Measurements from ENCODE around the gene ANP32A.

DNA sequence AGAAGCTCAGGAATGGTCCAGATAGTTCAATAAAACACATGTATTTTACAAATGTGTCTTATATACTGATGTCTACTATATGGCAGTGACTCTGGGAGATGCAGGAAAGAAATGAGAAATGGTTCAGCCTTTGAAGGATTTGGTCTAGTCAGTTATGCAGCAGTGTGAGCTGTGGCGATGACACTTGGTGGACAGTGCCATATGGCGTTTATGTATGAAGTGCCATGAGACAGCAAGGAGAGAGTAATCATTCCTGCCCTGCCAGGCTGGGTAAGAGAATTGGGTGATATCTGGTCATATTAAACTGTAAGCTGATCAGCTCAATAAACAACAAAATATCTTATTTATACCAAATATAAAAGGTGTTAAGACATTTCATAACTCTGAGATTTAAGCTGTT is 47.6 kb upstream of the ANP32A start:
- TF ChIP-seq, protein P1, sequence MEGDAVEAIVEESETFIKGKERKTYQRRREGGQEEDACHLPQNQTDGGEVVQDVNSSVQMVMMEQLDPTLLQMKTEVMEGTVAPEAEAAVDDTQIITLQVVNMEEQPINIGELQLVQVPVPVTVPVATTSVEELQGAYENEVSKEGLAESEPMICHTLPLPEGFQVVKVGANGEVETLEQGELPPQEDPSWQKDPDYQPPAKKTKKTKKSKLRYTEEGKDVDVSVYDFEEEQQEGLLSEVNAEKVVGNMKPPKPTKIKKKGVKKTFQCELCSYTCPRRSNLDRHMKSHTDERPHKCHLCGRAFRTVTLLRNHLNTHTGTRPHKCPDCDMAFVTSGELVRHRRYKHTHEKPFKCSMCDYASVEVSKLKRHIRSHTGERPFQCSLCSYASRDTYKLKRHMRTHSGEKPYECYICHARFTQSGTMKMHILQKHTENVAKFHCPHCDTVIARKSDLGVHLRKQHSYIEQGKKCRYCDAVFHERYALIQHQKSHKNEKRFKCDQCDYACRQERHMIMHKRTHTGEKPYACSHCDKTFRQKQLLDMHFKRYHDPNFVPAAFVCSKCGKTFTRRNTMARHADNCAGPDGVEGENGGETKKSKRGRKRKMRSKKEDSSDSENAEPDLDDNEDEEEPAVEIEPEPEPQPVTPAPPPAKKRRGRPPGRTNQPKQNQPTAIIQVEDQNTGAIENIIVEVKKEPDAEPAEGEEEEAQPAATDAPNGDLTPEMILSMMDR (IDR thresholded peaks at IDR 0.05 in 2 of 3, conservative IDR thresholded peaks at IDR 0.05 in 1 of 3; ENCODE audit: borderline replicate concordance in 1 of 3, insufficient read depth in 1 of 3, low read depth in 2 of 3, low read length in 2 of 3) = no peak
- TF ChIP-seq SRF (IDR thresholded peaks at IDR 0.05; ENCODE audit: low read depth) = no peak
- TF ChIP-seq, protein P2, sequence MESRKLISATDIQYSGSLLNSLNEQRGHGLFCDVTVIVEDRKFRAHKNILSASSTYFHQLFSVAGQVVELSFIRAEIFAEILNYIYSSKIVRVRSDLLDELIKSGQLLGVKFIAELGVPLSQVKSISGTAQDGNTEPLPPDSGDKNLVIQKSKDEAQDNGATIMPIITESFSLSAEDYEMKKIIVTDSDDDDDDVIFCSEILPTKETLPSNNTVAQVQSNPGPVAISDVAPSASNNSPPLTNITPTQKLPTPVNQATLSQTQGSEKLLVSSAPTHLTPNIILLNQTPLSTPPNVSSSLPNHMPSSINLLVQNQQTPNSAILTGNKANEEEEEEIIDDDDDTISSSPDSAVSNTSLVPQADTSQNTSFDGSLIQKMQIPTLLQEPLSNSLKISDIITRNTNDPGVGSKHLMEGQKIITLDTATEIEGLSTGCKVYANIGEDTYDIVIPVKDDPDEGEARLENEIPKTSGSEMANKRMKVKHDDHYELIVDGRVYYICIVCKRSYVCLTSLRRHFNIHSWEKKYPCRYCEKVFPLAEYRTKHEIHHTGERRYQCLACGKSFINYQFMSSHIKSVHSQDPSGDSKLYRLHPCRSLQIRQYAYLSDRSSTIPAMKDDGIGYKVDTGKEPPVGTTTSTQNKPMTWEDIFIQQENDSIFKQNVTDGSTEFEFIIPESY (IDR thresholded peaks at IDR 0.05; ENCODE audit: extremely low read depth, insufficient replicate concordance, low read length) = no peak
- no peak for TF ChIP-seq EGR1 (IDR thresholded peaks at IDR 0.05; ENCODE audit: low read depth)
- TF ChIP-seq POLR2A (IDR thresholded peaks at IDR 0.05; ENCODE audit: borderline replicate concordance, extremely low read depth, insufficient read depth, insufficient read length) = no peak
- TF ChIP-seq CEBPB (IDR thresholded peaks at IDR 0.05; ENCODE audit: low read depth) = no peak
- no peak for TF ChIP-seq EZH2phosphoT487 (IDR thresholded peaks at IDR 0.05; ENCODE audit: borderline replicate concordance)
- TF ChIP-seq ZNF274 (IDR thresholded peaks at IDR 0.05; ENCODE audit: low read depth, low read length) = no peak
- TF ChIP-seq, protein P3, sequence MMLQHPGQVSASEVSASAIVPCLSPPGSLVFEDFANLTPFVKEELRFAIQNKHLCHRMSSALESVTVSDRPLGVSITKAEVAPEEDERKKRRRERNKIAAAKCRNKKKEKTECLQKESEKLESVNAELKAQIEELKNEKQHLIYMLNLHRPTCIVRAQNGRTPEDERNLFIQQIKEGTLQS (IDR thresholded peaks at IDR 0.05) = no peak
- TF ChIP-seq EZH2 (IDR thresholded peaks at IDR 0.05) = no peak
- TF ChIP-seq, protein P4, sequence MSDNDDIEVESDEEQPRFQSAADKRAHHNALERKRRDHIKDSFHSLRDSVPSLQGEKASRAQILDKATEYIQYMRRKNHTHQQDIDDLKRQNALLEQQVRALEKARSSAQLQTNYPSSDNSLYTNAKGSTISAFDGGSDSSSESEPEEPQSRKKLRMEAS (IDR thresholded peaks at IDR 0.05) = no peak
- TF ChIP-seq, protein P5, sequence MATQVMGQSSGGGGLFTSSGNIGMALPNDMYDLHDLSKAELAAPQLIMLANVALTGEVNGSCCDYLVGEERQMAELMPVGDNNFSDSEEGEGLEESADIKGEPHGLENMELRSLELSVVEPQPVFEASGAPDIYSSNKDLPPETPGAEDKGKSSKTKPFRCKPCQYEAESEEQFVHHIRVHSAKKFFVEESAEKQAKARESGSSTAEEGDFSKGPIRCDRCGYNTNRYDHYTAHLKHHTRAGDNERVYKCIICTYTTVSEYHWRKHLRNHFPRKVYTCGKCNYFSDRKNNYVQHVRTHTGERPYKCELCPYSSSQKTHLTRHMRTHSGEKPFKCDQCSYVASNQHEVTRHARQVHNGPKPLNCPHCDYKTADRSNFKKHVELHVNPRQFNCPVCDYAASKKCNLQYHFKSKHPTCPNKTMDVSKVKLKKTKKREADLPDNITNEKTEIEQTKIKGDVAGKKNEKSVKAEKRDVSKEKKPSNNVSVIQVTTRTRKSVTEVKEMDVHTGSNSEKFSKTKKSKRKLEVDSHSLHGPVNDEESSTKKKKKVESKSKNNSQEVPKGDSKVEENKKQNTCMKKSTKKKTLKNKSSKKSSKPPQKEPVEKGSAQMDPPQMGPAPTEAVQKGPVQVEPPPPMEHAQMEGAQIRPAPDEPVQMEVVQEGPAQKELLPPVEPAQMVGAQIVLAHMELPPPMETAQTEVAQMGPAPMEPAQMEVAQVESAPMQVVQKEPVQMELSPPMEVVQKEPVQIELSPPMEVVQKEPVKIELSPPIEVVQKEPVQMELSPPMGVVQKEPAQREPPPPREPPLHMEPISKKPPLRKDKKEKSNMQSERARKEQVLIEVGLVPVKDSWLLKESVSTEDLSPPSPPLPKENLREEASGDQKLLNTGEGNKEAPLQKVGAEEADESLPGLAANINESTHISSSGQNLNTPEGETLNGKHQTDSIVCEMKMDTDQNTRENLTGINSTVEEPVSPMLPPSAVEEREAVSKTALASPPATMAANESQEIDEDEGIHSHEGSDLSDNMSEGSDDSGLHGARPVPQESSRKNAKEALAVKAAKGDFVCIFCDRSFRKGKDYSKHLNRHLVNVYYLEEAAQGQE (IDR thresholded peaks at IDR 0.05; ENCODE audit: low read depth) = no peak
